B cell (primary cell): ENCODE results near the gene POLR1H. TPM values are rescaled to one million over a fixed set of nuclear protein-coding genes. Genes with fewer than 3 reads are reported as not detected.
"Not testable (repeated sequence)": the region's sequence is repeated elsewhere in the genome, so short reads cannot be mapped to it uniquely, and the experiment has no call there.

Source experiments
- ATAC-seq: fragments of 200-7000 bp; cut with Tn5 transposase; one replicate; pipeline ENCODE4 v1.10.0; 2021; ENCODE audit warnings: low read depth, mild to moderate bottlenecking, moderate number of reproducible peaks, moderate library complexity
- CTCF ChIA-PET: fragments of 350-600 bp; sonication (Branson Sonifier 250); formaldehyde crosslinking; loops from one replicate; lab custom pipeline; 2021; ENCODE audit warnings: antibody characterized with exemption, inconsistent platforms; lab: Charles Lee
- POLR2A ChIA-PET: fragments of 350-600 bp; sonication (Branson Sonifier 250); formaldehyde crosslinking; loops from one replicate; lab custom pipeline; 2021; ENCODE audit warnings: antibody characterized with exemption; lab: Charles Lee
- DNase-seq: peaks from one replicate; pipeline ENCODE4 v3.0.0; 2013
- H2AFZ ChIP-seq: 2 replicates; pipeline ENCODE4 v1.6.1; 2012; ENCODE audit warnings: mild to moderate bottlenecking, low read depth, low read length; ENCODE audit not compliant: insufficient read depth, poor library complexity, severe bottlenecking
- H3K27ac ChIP-seq, 2 donors: 1 replicate in 1 of 2; 2 replicates in 1 of 2; pipeline ENCODE4 v1.5.1; 2012 to 2013; ENCODE audit warnings: low read length in 2 of 2, mild to moderate bottlenecking in 2 of 2, moderate library complexity in 1 of 2
- H3K27me3 ChIP-seq, 4 experiments: fragments of 200-600 bp in 1 of 4; sonication (generic) in 1 of 4; replicated peaks in 1 of 4; 1 replicate in 2 of 4; 2 replicates in 2 of 4; pipeline versions ENCODE4 v1.6.1 to v1.7.0; 2013 to 2016; ENCODE audit warnings: low read length in 3 of 4, mild to moderate bottlenecking in 2 of 4, mixed read lengths in 1 of 4, moderate library complexity in 1 of 4; ENCODE audit not compliant: insufficient read depth in 4 of 4, control insufficient read depth in 3 of 4; ENCODE audit errors: control extremely low read depth in 1 of 4
- H3K36me3 ChIP-seq, 2 experiments: replicated peaks in 1 of 2; 1 replicate in 1 of 2; 2 replicates in 1 of 2; pipeline versions ENCODE4 v1.6.1 to v1.7.1; 2013; ENCODE audit warnings: low read length in 1 of 2; ENCODE audit not compliant: insufficient read depth in 2 of 2, control insufficient read depth in 1 of 2; ENCODE audit errors: control extremely low read depth in 1 of 2, extremely low read depth in 1 of 2
- H3K4me1 ChIP-seq, 2 donors: fragments of 200-600 bp in 1 of 2; sonication (generic) in 1 of 2; 1 replicate in 1 of 2; 2 replicates in 1 of 2; pipeline versions ENCODE4 v1.5.1 to v1.6.1; 2013 to 2017; ENCODE audit warnings: low read length in 2 of 2; ENCODE audit not compliant: control insufficient read depth in 2 of 2, insufficient read depth in 2 of 2
- H3K4me2 ChIP-seq: replicated peaks from 2 replicates; pipeline ENCODE3; 2012; ENCODE audit warnings: mild to moderate bottlenecking, low read depth, low read length; ENCODE audit not compliant: poor library complexity, severe bottlenecking
- H3K4me3 ChIP-seq, 5 experiments: fragments of 200-600 bp in 1 of 5; sonication (generic) in 1 of 5; 1 replicate in 3 of 5; 2 replicates in 2 of 5; pipeline versions ENCODE4 v1.5.1 to v1.7.0; 2011 to 2016; ENCODE audit warnings: low read length in 4 of 5, mild to moderate bottlenecking in 4 of 5, low read depth in 2 of 5, control low read depth in 1 of 5, moderate library complexity in 1 of 5; ENCODE audit not compliant: insufficient read depth in 1 of 5; ENCODE audit errors: control extremely low read depth in 1 of 5, extremely low read depth in 1 of 5
- H3K79me2 ChIP-seq: fragments of 200-600 bp; sonication (generic); one replicate; pipeline ENCODE4 v1.6.0; 2016; ENCODE audit warnings: low read length; ENCODE audit not compliant: control insufficient read depth, insufficient read depth
- H3K9ac ChIP-seq: fragments of 200-600 bp; sonication (generic); 2 replicates; pipeline ENCODE4 v1.6.1; 2017; ENCODE audit warnings: mild to moderate bottlenecking, low read length, moderate library complexity
- H3K9me3 ChIP-seq, 3 donors: one replicate each; pipeline versions ENCODE4 v1.6.1 to v1.7.1; 2013; ENCODE audit warnings: low read length in 2 of 3; ENCODE audit not compliant: control insufficient read depth in 2 of 3, insufficient read depth in 1 of 3; ENCODE audit errors: control extremely low read depth in 1 of 3
- H4K20me1 ChIP-seq: 2 replicates; pipeline ENCODE4 v1.6.0; 2012; ENCODE audit warnings: mild to moderate bottlenecking, low read length; ENCODE audit not compliant: insufficient read depth, control insufficient read depth, poor library complexity, severe bottlenecking
- H3K27ac Mint-ChIP-seq: one replicate; pipeline ENCODE4 v1.8.0; 2021; ENCODE audit warnings: mixed read lengths
- H3K27me3 Mint-ChIP-seq: one replicate; pipeline ENCODE4 v1.8.0; 2021; ENCODE audit warnings: mixed read lengths
- H3K4me1 Mint-ChIP-seq: one replicate; pipeline ENCODE4 v1.8.0; 2021; ENCODE audit warnings: mixed read lengths
- H3K4me3 Mint-ChIP-seq: one replicate; pipeline ENCODE4 v1.8.0; 2021; ENCODE audit warnings: mixed read lengths
- H3K9me3 Mint-ChIP-seq: one replicate; pipeline ENCODE4 v1.8.0; 2022; ENCODE audit warnings: mixed read lengths; ENCODE audit not compliant: insufficient read depth
- EZH2 ChIP-seq: IDR thresholded peaks from 2 replicates; pipeline ENCODE4 v1.6.1; 2012; ENCODE audit warnings: borderline replicate concordance, low read depth, mild to moderate bottlenecking, moderate library complexity, low read length; ENCODE audit not compliant: insufficient read depth, poor library complexity, severe bottlenecking
- WGBS: methylation state at CpG from one replicate; pipeline ENCODE4 v1.1.5; 2013; ENCODE audit warnings: missing lambda C conversion rate; ENCODE audit not compliant: insufficient coverage; 5-methylcytosine and 5-hydroxymethylcytosine counted together
- intact Hi-C: fragments of 100-400 bp; cut with micrococcal nuclease; formaldehyde crosslinking; loops from one replicate; pipeline ENCODE4 v1.10.0; 2022
- polyA plus RNA-seq: library from polyadenylated mRNA; depleted of rRNA; stranded (reverse); fragments of >200 nt; gene quantifications from 2 replicates; pipeline ENCODE4 v1.2.3, GENCODE V29; 2012
- total RNA-seq, 2 donors: library from RNA; stranded (reverse); fragments of 120-200 nt in 1 of 2; gene quantifications; 1 replicate in 1 of 2; 2 replicates in 1 of 2; pipeline versions ENCODE4 v1.2.3 to v1.2.4, GENCODE V29; 2013 to 2022
- TF ChIP-seq, protein P1 (sequence below): fragments of 200-600 bp; IDR thresholded peaks from one replicate; pipeline ENCODE4 v1.8.0; 2022; ENCODE audit warnings: antibody characterized with exemption, mild to moderate bottlenecking

POLR1H gene
- total and polyA plus RNA-seq, 2 donors (not counting 1 experiment from before 2014, with no cell fraction given): 38.8 to 71.0 TPM

DNA sequence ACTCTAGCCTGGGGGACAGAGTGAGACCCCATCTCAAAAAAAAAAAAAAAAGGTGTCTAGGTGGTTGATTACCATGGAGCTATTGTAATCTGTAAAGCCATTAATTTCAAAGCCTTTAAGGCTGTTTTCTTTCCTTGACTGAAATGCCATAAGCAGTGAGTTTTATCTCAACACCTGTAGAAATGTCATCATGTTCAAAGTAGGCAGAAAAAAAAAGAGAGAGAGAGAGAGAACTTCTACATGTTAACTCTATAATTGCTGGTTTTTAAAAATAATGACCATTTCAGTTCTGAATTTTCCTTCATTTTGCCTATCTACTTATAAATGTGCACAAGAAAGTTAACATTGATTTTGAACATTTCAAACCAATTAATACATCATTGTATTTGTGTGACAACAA, 29.7 kb upstream of the POLR1H start:
- no peaks in the 10 kb centered on the region for H3K9me3 Mint-ChIP-seq
- ATAC-seq: no peak
- ChIA-PET POLR2A (no interaction called here), CTCF (interaction anchor here (0.6 to 1.6 kb wide), 2 partner anchors 9 to 1048 kb away, joined by 3 read pairs; no protein-coding TSS in a partner anchor)
- no peak overlapping the region for H3K27ac Mint-ChIP-seq
- no peaks in the 10 kb centered on the region for H3K4me1 Mint-ChIP-seq
- TF ChIP-seq EZH2: no peak
- TF ChIP-seq, protein P1, sequence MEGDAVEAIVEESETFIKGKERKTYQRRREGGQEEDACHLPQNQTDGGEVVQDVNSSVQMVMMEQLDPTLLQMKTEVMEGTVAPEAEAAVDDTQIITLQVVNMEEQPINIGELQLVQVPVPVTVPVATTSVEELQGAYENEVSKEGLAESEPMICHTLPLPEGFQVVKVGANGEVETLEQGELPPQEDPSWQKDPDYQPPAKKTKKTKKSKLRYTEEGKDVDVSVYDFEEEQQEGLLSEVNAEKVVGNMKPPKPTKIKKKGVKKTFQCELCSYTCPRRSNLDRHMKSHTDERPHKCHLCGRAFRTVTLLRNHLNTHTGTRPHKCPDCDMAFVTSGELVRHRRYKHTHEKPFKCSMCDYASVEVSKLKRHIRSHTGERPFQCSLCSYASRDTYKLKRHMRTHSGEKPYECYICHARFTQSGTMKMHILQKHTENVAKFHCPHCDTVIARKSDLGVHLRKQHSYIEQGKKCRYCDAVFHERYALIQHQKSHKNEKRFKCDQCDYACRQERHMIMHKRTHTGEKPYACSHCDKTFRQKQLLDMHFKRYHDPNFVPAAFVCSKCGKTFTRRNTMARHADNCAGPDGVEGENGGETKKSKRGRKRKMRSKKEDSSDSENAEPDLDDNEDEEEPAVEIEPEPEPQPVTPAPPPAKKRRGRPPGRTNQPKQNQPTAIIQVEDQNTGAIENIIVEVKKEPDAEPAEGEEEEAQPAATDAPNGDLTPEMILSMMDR: no peak
- DNase-seq: no peak
- no peaks in the 10 kb centered on the region for H3K79me2 ChIP-seq
- H3K4me1 ChIP-seq: no peaks in the 10 kb centered on the region
- H3K4me2 ChIP-seq: no peak overlapping the region
- H3K9ac ChIP-seq: no peak overlapping the region
- H3K27me3 ChIP-seq: no peaks in the 10 kb centered on the region
- H2AFZ ChIP-seq: no peak overlapping the region
- H3K36me3 ChIP-seq: peaks cover 0 to 5% of the 10 kb centered on the region in 2 experiments
- H3K4me3 ChIP-seq: no peak overlapping the region
- H4K20me1 ChIP-seq: no peaks in the 10 kb centered on the region
- intact Hi-C loops: no loop called here
- no peaks in the 10 kb centered on the region for H3K27me3 Mint-ChIP-seq
- H3K4me3 Mint-ChIP-seq: no peak overlapping the region
- no peaks in the 10 kb centered on the region for H3K9me3 ChIP-seq
- no peak overlapping the region for H3K27ac ChIP-seq

- POLR2A ChIA-PET: not testable (repeated sequence)
Measured at GRCh38 chr6:30033440-30033839, 27.6 kb upstream of the POLR1H start.

More at GRCh38 chr6:30033440-30033839, 27.6 kb upstream of the POLR1H start:
- intact Hi-C loops, H3K27ac ChIP-seq, H3K36me3 ChIP-seq, H2AFZ ChIP-seq, H3K9ac ChIP-seq, H3K4me3 Mint-ChIP-seq, H3K79me2 ChIP-seq, H4K20me1 ChIP-seq, H3K4me2 ChIP-seq, ATAC-seq, H3K4me1 ChIP-seq, H3K27me3 ChIP-seq, H3K9me3 Mint-ChIP-seq, H3K9me3 ChIP-seq, H3K4me3 ChIP-seq, H3K27me3 Mint-ChIP-seq, H3K27ac Mint-ChIP-seq, H3K4me1 Mint-ChIP-seq, DNase-seq: not testable (repeated sequence)
- 100% methylated on average over 2 of the region's 5 CpGs for WGBS
- CTCF ChIA-PET: interaction anchor here (0.7 kb wide), 1 partner anchor 185 kb away, joined by 3 read pairs; no protein-coding TSS in a partner anchor
